ENCODE results near the gene LHFPL2. TPM values are rescaled to one million over a fixed set of nuclear protein-coding genes. Genes with fewer than 3 reads are reported as not detected.

The LHFPL2 gene
- total RNA-seq, 2 donors from 2014 or later, result 30.1 to 72.6 TPM

- Histone ChIP-seq H3K36me3 (no peaks in the 10 kb centered on the region), H3K4me1 (ENCODE audit: control insufficient read depth in 1 of 2, low read depth in 2 of 2) (peaks cover 49 to 78% of the 10 kb centered on the region in 2 donors), H3K27ac (no peak overlapping the region), H3K9me3 (no peaks in the 10 kb centered on the region), H3K4me3 (no peak overlapping the region), H3K27me3 (replicated peaks; ENCODE audit: insufficient read depth) (no peaks in the 10 kb centered on the region)
- ATAC-seq (ENCODE audit: insufficient number of reproducible peaks, low FRiP score, low read depth) (no peak), DNase-seq (ENCODE audit: low spot score) (no peak)
- TF ChIP-seq, protein P1, sequence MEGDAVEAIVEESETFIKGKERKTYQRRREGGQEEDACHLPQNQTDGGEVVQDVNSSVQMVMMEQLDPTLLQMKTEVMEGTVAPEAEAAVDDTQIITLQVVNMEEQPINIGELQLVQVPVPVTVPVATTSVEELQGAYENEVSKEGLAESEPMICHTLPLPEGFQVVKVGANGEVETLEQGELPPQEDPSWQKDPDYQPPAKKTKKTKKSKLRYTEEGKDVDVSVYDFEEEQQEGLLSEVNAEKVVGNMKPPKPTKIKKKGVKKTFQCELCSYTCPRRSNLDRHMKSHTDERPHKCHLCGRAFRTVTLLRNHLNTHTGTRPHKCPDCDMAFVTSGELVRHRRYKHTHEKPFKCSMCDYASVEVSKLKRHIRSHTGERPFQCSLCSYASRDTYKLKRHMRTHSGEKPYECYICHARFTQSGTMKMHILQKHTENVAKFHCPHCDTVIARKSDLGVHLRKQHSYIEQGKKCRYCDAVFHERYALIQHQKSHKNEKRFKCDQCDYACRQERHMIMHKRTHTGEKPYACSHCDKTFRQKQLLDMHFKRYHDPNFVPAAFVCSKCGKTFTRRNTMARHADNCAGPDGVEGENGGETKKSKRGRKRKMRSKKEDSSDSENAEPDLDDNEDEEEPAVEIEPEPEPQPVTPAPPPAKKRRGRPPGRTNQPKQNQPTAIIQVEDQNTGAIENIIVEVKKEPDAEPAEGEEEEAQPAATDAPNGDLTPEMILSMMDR (IDR thresholded peaks at IDR 0.05), result no peak
These were observed 77.9 kb downstream of the LHFPL2 start for GRCh38 chr5:78570646-78571045.

DNA sequence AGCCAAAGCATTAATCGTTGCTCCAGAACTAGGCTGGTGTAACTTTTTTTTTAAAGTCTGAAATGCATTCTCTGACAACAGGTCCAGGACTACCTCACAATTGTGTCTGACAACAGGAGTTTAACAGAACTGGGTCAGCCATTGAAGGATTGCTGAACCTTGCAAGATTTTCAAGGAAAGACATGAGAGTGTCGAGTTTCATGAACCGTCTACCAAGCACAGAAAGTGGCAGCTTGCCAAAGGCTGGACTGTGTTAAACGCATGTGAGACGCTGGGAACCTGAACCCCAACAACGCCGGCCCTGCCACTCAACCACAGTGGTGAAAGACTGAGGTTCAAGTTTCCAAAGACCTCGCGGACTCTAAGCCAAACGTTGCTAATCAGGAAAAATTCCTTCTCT lies 79.1 kb downstream of the LHFPL2 start:
- DNase-seq (ENCODE audit: low spot score) (no peak), ATAC-seq (ENCODE audit: insufficient number of reproducible peaks, low FRiP score, low read depth) (no peak)
- TF ChIP-seq, protein P1 (IDR thresholded peaks at IDR 0.05), result no peak
- H3K9me3 ChIP-seq, result no peaks in the 10 kb centered on the region
- H3K27ac ChIP-seq, result peak overlapping the region in 1 of 2 donors; percentile 25
- H3K27me3 ChIP-seq (replicated peaks; ENCODE audit: insufficient read depth), result no peaks in the 10 kb centered on the region
- no peaks in the 10 kb centered on the region for H3K36me3 ChIP-seq
- H3K4me3 ChIP-seq, result no peak overlapping the region
- peaks cover 42 to 68% of the 10 kb centered on the region in 2 donors for H3K4me1 ChIP-seq (ENCODE audit: control insufficient read depth in 1 of 2, low read depth in 2 of 2)

DNA sequence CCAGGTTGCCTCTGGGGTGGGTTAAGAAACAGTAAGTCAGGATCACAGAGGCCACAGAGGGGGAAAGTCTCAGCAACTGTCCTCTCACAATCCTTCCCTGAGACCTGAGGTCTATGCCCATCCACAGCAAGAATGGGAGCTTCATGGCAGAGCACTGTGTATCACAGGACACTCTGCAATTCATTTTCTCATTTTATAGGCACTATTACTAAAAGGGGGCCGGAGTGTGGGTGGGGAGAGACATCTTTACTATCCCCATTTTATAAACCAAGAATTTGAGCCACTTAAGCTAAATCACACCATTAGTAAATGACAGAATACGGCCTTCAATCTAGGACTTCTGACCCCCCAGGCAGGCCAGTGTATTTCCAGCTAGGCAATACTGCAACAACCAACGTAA lies 79.9 kb downstream of the LHFPL2 start:
- H3K4me3 ChIP-seq, result no peak overlapping the region
- TF ChIP-seq, protein P1 (IDR thresholded peaks at IDR 0.05), result no peak
- DNase-seq (ENCODE audit: low spot score) (no peak), ATAC-seq (ENCODE audit: insufficient number of reproducible peaks, low FRiP score, low read depth) (no peak)
- no peaks in the 10 kb centered on the region for H3K36me3 ChIP-seq
- H3K27ac ChIP-seq, result peak overlapping the region; percentile 2 to 31
- H3K4me1 ChIP-seq (ENCODE audit: control insufficient read depth in 1 of 2, low read depth in 2 of 2), result peaks cover 41 to 61% of the 10 kb centered on the region in 2 donors
- H3K27me3 ChIP-seq (replicated peaks; ENCODE audit: insufficient read depth), result no peaks in the 10 kb centered on the region
- no peaks in the 10 kb centered on the region for H3K9me3 ChIP-seq

DNA sequence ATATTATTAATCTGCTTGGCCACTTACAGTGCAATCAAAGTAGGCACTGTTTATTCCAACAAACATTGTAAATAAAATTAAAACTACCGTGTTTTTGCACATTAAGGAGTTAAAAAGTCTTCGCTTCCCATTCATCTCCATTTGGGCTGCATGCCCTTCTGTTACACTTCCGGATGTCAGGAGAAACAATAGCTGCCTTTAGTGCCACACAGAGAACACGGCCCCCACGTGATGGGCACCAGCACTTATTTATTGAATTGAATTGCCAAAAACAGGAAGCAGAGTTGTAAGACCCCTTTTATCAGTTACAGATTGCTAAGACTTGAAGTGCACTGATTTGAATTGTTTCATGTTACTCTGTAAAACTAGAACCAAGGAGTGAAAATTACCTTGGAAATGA lies 80.4 kb downstream of the LHFPL2 start:
- Histone ChIP-seq H3K4me3 (no peak overlapping the region), H3K9me3 (no peaks in the 10 kb centered on the region), H3K27ac (peak overlapping the region; percentile 2 to 31), H3K27me3 (replicated peaks; ENCODE audit: insufficient read depth) (no peaks in the 10 kb centered on the region), H3K4me1 (ENCODE audit: control insufficient read depth in 1 of 2, low read depth in 2 of 2) (peaks cover 39 to 56% of the 10 kb centered on the region in 2 donors), H3K36me3 (no peaks in the 10 kb centered on the region)
- TF ChIP-seq, protein P1 (IDR thresholded peaks at IDR 0.05), result no peak
- ATAC-seq (ENCODE audit: insufficient number of reproducible peaks, low FRiP score, low read depth) (no peak), DNase-seq (ENCODE audit: low spot score) (no peak)

DNA sequence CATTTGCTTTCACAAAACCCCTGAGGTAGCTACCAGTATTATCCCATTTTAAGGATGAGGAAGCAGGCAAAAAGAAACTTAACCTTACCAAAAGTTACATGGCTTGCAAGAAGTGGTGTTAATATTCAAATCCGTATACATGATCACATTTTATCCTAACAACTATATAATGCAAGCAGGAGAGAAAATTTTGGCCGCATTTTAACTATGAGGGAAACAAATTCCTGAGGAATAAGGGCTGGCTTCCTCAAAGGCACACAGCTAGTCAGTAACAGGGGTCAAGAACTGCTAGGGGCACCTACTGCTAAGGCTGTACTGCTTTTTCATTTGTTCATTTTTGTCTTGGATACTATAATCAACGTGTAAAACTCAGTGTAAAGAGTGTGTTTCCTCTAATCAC lies 81.0 kb downstream of the LHFPL2 start:
- Histone ChIP-seq H3K27me3 (replicated peaks; ENCODE audit: insufficient read depth) (no peaks in the 10 kb centered on the region), H3K27ac (peak overlapping the region; percentile 2 to 62), H3K4me1 (ENCODE audit: control insufficient read depth in 1 of 2, low read depth in 2 of 2) (peaks cover 35 to 50% of the 10 kb centered on the region in 2 donors), H3K9me3 (no peaks in the 10 kb centered on the region), H3K36me3 (no peaks in the 10 kb centered on the region), H3K4me3 (no peak overlapping the region)
- ATAC-seq (ENCODE audit: insufficient number of reproducible peaks, low FRiP score, low read depth) (no peak), DNase-seq (ENCODE audit: low spot score) (no peak)
- TF ChIP-seq, protein P1 (IDR thresholded peaks at IDR 0.05), result no peak
